GM12892 (cell line): ENCODE measurements around the gene LCE5A.
"Not testable (repeated sequence)": the region's sequence is repeated elsewhere in the genome, so short reads cannot be mapped to it uniquely, and the experiment has no call there.

Experiments used
- POLR2A ChIP-seq: IDR thresholded peaks from 2 replicates; pipeline ENCODE4 v1.6.1; 2011; ENCODE audit warnings: low read depth, low read length, control low read depth
- POLR2AphosphoS5 ChIP-seq: IDR thresholded peaks from 2 replicates; pipeline ENCODE4 v1.6.1; 2011; ENCODE audit warnings: low read depth, low read length, control low read depth
- TAF1 ChIP-seq: IDR thresholded peaks from 2 replicates; pipeline ENCODE4 v1.6.1; 2011; ENCODE audit warnings: low read depth, mild to moderate bottlenecking, control low read depth, low read length, borderline replicate concordance

DNA sequence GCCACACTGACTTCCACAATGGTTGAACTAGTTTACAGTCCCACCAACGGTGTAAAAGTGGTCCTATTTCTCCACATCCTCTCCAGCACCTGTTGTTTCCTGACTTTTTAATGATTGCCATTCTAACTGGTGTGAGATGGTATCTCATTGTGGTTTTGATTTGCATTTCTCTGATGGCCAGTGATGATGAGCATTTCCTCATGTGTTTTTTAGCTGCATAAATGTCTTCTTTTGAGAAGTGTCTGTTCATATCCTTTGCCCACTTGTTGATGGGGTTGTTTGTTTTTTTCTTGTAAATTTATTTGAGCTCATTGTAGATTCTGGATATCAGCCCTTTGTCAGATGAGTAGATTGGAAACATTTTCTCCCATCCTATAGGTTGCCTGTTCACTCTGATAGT lies 37.8 kb downstream of the LCE5A start:
- not testable (repeated sequence) for TF ChIP-seq POLR2AphosphoS5, TAF1, POLR2A
